Fibroblast of skin of right biceps (primary cell): ENCODE data around the gene SERPINA4.

Experiments
- DNase-seq: peaks from one replicate; pipeline ENCODE4 v3.0.0-alpha.2; 2013

SERPINA4 gene

DNA sequence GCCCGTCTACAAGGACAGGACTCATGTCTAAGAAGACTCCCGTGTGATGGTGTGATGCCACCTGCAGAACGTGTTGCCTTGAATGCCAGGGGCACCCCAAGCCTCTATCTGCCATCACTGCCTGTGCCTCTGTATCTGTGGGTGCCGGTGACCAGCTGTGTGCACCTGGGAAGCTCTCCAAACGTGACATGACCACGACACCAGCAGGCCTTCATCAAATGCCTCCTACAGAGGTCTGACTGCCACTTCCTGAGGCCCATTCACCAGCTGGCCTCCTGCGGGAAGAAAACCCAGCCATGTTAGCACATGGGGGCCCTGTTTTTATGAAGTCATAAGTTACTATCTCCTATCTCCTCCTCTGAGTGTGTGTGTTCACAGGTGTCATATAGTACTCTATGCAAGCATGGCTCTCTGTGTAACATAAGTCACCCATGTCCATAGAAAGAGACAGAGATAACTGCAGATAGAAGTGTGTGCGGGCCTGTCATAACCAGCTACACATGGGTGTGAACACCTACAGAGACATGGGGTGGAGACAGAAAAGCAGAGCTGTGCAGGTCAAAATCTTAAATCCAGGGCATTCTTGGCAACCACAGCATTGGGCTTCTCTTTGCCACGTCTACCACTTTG, 18.3 kb upstream of the SERPINA4 start:
- no peak for DNase-seq

DNA sequence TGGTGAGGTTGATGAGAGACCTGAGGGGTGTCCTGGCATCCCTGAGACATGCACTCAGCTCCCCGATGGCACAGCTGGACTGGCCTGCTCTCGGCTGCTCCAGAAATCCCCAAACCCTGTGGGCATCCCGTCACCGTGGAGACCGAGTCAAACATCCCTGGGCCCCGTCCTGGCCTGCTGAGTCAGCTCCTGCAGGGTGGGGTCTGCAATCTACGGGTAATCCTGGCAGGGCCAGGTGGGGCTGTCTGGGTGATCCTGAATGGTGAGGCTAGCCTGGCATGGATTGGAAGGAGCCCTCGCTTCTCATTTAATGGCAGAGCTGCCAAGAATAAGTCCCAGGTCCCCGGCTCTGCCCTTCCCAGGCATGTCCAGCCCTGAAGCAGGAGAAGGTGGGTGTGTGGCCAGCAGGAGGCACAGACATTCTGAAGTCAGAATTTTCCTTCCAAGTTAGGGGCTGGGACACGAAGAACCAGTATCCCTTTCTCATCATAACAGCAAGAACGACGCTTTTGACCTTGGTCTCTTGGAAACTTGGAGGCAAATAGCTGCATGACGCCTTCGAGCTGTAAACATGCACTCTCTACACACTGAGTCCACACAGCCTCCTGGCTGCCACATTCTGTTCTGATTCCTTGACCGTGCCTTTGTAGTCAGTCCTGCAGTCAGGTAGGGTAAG, 17.7 kb upstream of the SERPINA4 start:
- no peak for DNase-seq

DNA sequence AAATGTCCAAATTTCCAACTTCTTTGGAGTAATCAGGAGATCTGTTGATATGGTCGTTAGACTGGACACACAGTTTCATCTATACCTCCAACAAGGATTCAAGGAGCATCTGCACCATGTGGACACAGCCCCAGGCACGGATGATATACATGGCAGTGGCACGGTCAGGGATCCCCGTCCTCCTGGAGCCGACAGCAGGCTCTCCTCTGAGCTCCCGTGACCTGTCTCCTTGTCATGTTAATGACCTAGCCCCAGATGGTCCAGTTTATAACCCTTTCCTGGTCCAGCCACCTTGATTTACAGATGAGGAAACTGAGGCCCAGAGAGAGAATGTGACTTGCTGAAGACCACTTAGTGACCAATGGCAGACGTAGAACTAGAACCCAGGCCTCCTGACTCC, 16.5 kb upstream of the SERPINA4 start:
- DNase-seq = no peak

DNA sequence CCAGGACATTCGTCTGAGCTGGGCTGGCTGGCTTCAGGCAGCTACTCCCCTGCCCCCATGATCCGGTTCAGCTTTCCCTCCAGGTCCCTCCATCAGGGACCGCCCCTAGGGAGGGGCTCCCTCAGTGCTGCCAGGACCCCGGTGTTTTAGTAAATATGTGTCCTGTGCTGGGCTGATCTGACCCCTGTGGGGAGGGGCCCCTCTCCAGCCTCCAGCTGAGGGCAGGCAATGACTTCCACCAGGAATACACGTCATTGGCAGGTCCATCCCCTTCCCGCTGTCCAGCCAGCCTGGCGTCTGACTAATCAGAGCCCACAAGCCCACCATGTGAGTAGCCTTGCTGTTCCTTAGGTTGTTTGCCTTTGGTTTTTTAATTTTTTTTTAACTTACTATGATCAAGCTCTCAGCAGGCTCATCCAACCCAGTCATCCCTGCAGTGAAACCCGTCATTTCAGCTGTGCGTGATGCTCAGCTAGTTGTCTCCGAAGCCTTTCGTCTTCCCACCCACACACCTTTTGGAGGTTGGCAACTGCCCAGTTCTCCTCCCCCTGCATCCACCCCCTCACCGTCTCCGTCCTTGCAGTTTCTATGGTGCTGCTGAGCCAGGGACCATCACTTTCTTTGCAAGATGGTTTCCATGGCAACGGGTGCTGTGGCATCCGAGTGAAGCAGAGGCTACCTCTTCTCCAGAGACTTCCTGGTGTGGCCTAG, 16.0 kb upstream of the SERPINA4 start:
- DNase-seq = no peak

DNA sequence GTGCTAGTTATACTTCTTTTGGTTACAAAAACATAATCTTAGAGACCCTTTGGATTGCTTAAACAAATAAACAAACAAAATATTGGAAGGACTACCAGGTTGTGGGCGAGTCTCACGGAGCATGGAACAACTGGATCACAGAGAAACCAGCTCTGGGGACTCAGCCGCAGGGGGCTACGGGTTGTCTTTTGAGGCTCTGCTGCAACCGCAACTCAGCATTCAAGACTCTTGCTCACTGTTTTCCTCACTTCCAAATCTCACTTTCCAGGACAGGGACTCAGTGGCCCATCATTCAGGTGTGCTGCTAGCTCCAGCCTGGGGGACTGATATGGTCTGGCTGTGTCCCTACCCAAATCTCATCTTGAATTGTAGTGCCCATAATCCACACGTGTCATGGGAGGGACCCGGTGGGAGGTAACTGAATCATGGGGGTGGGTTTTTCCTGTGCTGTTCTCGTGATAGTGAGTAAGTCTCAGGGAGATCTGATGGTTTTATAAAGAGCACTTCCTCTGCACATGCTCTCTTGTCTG, 14.0 kb upstream of the SERPINA4 start:
- no peak for DNase-seq

DNA sequence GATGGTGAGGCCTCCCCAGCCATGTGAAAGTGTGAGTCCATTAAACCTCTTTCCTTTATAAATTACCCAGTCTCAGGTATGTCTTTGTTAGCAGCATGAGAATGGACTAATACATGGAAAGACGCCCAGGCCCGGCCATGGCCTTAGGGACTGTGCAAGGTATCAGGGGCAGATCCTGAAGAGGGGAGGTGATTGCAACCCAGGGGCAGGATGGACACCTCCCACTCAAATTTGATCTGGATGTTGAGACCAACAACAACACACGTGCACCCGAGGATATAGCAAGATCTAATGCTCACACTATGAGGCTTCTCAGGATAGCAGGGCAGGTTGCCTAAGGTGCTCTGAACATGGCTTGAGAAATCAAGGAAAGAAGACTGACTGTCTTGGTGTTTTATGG, 13.5 kb upstream of the SERPINA4 start:
- no peak for DNase-seq

DNA sequence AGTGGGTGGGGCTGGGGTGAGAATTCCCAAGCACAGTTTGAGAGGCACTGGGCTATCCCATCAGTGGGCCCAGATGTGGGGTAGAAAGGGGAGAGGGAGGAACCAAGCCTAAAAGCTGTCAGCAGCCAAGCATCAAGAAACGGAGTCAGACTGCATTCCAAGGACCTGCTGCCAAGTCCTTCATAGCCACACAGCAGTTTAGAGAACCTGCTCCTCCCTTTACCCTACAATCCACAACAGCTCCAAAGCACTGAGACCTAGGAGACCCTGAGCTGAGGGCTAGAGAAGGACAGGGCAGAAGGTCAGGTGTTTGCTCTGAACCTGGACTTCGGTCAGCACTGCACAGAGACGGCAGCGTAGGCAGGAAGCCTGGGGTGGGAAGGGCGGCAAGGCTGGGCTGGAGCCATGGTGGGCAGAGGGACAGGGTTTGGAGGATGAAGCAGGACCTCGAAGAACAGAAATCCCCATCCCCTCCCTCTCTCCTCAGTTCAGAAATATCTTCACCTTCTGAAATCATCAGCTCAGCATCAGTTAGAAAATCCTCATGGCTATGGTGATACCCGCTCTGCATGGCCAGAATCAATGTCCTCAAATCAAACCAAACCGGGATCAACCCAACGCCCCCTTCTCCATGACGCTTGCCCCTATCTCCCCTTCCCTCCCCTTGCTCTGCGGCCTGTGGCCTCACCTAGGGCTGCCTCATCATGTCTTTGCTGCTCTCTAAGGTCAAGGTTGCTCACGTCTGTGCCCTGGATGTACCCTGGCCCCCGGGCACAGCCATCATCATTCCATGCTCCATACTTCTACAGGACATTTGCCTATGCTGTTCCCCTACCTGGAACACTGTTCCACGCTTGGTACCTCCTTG, 12.9 kb upstream of the SERPINA4 start:
- no peak for DNase-seq

DNA sequence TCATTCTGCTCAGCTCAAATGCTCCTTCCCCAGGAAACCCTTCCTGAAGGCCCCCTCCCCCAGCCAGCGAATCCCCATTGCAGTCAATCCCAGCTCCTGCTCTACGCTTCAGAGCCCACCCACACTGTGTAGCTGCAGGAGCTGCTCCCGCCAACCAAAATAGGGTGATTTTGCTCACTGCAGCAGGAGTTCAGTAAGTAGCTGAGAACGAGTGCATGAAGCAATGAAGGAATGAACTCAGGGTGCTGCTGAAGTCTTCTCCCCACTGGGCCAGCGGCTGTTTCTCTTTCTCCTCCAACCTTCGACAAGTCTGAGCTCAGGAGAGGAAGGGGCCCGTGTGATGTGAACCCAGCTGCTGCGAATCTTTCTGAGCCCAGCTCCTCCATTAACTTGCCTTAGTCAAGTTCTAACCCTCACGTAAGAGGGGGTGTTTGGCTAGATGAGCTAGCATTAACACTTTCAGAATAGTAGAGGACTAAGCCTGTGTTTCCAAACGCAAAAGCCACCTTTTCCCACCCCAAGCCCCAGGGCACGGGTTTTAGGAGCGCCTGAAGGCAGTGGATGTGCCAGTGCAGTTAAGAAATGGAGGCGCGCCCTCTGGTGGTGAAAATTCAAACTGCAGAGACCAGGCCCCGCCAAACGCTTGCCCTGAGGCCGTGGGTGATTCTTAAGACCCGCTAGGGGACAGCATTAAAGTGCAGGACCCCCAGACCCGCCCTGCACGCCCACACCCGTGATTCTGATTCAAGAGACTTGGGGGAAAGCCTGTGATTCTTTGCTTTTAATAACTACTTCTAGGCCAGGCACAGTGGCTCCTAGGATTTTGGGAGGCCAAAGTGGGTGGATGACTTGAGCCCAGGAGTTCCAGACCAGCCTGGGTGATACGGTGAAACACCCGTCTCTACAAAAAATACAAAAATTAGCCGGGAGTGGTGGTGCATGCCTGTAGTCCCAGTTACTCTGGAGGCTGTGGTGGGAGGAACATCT, 11.9 kb upstream of the SERPINA4 start:
- DNase-seq = peak; percentile 38

DNA sequence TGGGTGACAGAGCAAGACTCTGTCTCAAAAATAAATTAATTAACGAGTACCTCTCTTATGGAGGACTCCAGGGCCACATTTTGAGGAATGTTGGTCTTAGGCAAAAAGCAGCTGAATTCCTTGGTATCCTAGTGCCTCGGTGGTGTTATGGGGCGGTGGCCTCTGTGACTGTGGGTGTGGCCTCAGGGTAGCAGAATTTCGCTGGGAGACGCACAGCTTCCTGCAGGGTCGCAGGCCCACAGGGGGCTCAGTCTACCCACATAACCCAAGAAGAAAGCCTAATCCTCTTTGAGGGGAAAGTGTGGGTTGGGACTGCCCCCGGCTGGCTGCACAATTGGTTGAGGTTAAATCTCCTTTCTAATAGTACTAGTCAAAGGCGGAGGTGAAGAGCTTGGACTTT, 11.2 kb upstream of the SERPINA4 start:
- no peak for DNase-seq

DNA sequence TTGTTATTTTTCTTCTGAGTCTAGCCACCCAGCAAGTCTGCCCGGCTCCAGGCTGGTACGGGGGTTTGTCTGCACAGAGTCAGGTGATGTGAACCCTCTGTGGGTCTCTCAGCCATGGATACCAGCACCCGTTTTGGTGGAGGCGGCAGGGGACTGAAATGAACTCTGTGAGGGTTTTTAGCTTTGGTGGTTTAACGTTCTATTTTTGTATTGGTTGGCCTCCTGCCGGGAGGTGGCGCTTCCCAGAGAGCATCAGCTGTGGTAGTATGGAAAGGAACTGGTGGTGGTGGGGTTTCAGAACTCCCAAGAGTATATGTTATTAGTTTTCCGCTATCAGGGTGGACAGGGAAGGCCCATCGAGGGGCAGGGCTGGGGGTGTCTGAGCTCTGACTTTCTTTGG, 5.3 kb upstream of the SERPINA4 start:
- DNase-seq = no peak

DNA sequence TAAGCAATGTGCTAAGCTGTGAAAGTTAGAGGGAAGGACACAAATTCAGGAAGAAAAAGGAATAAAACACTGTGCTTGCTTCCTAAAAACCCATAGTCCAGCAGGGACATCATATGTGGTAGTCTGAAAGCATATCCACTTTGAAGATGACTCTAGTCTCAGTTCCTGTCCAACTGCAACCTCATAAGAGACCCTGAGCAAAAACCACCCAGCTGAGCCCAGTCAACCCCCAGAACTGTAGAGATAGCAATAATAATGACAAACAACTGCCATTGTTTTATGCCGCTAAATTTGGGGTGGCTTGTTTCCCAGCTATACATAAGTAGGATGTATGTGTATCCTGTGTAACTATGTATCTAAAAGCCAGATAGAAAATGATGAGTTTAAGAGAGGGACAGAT, 3.9 kb upstream of the SERPINA4 start:
- no peak for DNase-seq

DNA sequence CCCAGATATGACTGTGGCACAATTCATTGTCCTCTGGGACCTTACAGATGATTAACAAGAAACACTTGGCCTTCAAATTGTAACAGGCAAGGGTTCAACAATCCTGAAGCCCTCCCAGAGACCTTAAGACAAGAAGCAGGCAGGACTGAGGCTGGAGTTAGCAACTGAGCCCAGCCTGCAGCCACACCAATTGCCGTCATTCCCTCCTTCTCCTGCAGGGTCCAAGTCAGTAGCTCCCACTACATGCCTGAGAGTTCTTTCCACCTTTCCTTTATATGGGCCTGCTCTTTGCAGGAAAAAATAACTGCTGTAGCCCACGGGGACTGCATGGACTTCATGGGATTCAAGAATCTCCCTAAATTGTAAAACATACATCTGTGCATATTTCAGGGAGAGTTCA, 2.4 kb upstream of the SERPINA4 start:
- no peak for DNase-seq

DNA sequence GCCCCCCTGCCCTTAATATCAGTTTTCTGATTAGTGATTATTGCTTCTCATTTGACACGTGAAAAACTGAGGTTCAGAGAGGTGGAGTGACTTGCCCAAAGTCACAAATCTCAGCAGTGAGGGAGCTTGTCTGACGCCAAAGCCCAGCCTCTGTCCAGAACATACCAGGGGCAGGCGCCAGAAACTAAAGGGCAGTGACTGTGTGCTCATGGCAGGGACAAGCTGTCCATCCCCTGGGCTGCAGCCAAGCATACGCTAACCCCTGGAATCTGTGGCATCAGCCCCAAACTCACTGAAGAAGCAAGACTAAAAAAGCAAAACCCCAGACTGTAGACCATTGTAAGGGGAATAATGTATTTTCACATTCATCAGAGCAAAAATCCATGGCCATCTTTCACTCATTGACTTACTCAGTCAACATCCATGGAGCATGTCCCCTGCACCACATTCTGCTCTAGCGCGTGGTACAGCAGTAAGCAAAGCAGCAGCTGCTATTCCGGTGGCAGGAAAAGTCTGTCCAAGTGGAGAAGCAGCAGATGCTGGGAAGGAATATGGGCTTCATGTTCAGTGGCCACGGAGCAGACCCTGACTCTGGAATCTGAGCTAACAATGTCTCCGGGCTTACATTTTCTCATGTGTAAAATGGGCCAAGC, 1.5 kb upstream of the SERPINA4 start:
- DNase-seq = no peak

DNA sequence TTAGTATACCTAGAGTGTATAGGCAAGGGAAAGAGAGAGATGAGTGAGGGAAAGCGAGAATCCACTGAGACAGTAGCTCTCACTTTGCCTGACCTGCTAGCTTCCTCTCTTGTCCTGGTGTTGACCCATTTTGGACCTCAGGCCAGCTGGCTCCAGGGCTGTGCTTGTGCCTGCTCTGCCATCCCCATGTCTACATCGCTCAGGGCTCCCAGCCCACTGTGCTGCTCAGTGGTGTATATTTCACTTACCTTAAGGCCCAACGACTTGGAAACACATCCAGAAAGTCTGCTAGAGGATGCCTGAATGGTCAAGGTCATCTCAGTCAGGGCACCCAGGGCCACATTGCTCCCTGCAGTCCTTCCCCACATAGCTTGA, 964 bp upstream of the SERPINA4 start:
- DNase-seq = no peak

DNA sequence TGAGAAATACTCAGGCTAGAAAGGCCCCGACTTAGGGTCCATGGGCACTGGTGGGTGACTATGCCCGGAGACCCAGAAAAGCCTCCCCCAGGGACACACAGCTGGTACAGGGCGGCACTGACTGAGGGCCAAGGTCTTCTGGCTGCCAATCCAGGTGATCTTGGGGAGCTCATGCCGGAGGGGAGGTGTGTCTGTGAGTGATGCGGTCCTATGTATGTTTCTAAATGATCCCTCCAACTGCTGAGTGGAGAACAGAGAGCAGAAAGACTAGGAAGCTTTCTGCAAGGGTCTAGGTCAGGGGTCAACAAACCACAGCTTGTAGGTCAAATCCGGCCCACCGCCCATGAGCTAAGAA, 391 bp downstream of the SERPINA4 start:
- no peak for DNase-seq

DNA sequence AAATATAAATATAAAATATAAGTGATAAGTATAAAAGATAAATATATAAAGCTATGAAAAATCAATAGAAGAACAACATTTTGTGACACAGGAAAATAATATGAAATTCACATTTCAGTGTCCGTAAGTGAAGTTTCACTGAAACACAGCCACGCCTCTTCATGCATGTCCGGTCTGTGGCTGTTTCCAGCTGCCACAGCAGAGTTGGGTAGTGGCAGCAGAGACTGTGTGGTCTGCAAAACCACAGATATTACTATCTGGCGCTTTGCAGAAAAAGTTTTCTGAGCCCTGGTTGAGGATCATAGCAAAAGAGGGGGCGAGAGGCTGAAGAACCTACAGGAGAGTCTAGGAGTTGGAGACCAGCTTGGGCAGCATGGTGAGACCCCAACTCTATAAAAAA, 780 bp downstream of the SERPINA4 start:
- DNase-seq = no peak

DNA sequence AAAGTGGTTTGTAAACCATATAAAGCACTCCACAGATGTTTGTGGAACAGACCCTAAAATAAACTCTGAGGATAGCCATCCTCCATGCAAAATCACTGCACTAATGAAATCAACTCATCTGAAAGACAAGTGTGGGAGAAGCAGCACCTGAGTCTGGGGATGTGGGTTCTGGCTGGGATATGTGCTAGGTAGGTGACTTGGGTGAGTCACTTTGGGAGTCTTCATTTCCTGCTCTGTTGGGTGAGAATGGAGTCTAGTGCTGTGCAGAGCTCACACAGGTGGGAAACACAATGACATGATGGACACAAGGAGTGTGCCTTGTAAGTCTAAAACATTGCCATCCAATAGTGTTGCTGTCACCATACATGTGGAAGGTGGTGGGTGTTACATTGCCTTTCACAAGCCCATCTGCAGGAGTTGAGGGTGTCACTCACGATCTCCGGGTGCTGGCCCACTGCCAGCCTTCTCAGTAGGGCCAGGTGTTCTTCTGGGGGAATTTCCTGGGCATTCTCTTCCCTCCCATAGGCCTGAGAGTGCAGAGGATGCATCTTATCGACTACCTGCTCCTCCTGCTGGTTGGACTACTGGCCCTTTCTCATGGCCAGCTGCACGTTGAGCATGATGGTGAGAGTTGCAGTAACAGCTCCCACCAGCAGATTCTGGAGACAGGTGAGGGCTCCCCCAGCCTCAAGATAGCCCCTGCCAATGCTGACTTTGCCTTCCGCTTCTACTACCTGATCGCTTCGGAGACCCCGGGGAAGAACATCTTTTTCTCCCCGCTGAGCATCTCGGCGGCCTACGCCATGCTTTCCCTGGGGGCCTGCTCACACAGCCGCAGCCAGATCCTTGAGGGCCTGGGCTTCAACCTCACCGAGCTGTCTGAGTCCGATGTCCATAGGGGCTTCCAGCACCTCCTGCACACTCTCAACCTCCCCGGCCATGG, 2.0 kb downstream of the SERPINA4 start:
- DNase-seq = no peak

DNA sequence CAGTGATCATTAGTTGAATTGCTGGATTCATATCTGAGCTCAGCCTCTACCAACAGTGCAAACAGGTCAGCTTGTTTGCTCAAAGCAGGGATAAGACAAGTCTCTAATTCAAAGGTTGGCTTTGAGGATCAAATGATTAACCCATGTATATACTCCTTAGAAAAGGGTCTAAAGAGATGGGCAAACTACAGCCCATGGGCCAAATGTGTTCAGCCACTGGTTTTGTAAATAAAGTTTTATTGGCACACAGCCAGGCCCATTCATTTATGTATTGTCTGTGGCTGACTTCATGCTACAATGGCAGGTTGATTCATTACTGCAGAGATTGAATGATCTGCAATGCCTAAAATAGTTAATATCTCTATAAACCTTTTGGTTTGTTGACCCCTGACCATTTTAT, 3.1 kb downstream of the SERPINA4 start:
- DNase-seq = no peak

DNA sequence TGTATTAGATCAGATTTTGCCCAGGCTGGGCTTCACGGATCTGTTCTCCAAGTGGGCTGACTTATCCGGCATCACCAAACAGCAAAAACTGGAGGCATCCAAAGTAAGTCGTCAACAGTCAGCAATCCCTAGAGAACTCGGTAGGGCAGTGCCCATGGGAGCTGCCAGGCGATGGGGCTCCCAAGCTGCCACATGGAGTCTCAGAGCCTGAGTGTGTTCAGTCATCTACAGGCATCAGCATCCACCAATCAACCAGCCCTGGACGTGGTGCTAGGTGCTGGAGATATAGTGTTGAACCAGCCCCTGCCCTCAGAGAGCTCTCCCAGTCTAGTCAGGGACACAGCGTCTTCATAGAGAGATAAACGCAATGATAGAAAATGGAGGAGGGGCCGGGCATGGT, 6.9 kb downstream of the SERPINA4 start:
- no peak for DNase-seq

DNA sequence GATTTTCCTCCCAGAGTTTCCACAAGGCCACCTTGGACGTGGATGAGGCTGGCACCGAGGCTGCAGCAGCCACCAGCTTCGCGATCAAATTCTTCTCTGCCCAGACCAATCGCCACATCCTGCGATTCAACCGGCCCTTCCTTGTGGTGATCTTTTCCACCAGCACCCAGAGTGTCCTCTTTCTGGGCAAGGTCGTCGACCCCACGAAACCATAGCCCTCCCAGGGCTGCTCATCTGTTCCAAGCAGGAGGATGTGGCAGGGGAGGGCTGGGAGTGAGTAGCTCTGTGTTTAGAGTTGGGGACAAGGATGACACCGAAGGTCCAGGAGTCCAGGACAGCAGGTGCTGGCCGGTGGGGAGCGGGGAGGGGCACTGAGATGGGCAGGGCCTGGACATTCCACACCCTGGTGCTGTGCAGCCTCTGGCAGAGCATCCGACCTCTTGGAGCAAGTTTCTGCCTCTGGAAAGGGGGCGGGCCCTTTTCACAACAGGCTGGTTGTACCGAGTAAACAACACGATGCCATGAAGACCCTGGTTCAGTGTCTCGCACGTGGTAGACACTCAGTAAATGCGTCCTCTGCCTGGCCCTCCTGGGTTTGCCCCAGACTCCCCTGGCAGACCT, 8.2 kb downstream of the SERPINA4 start:
- no peak for DNase-seq
